Neural crest cell (in vitro differentiated cells): ENCODE results near the gene C4orf36. TPM values are rescaled to one million over a fixed set of nuclear protein-coding genes. Genes with fewer than 3 reads are reported as not detected.
A peak's percentile ranks its signal among the peaks of the same experiment; 100 is the strongest.

Experiments
- DNase-seq: peaks from one replicate; pipeline ENCODE4 v3.0.0; 2021; ENCODE audit warnings: low read depth, mixed read lengths, low spot score
- H3K27ac Mint-ChIP-seq: one replicate; pipeline ENCODE4 v1.8.0; 2021; ENCODE audit warnings: mild to moderate bottlenecking, mixed read lengths; ENCODE audit not compliant: unreplicated experiment
- H3K27me3 Mint-ChIP-seq: 2 replicates; pipeline ENCODE4 v1.8.0; 2021; ENCODE audit warnings: low read depth, mild to moderate bottlenecking, mixed read lengths
- H3K36me3 Mint-ChIP-seq: 2 replicates; pipeline ENCODE4 v1.8.0; 2021; ENCODE audit warnings: low read depth, mild to moderate bottlenecking, mixed read lengths
- H3K4me1 Mint-ChIP-seq: 2 replicates; pipeline ENCODE4 v1.8.0; 2021; ENCODE audit warnings: mixed read lengths
- H3K4me3 Mint-ChIP-seq: one replicate; pipeline ENCODE4 v1.8.0; 2021; ENCODE audit warnings: mild to moderate bottlenecking, mixed read lengths
- H3K9me3 Mint-ChIP-seq: 2 replicates; pipeline ENCODE4 v1.8.0; 2021; ENCODE audit warnings: mixed read lengths
- total RNA-seq: library from RNA; stranded (reverse); gene quantifications from 2 replicates; pipeline ENCODE4 v1.2.1, GENCODE V29; 2021
- TF ChIP-seq, protein P1 (sequence below): fragments of 200-600 bp; sonication (generic); conservative IDR thresholded peaks from 2 replicates; pipeline ENCODE4 v1.5.0; 2021; ENCODE audit warnings: antibody characterized with exemption, mild to moderate bottlenecking

C4orf36 gene
- total RNA-seq, 1 donor from 2014 or later: 3.2 TPM

DNA sequence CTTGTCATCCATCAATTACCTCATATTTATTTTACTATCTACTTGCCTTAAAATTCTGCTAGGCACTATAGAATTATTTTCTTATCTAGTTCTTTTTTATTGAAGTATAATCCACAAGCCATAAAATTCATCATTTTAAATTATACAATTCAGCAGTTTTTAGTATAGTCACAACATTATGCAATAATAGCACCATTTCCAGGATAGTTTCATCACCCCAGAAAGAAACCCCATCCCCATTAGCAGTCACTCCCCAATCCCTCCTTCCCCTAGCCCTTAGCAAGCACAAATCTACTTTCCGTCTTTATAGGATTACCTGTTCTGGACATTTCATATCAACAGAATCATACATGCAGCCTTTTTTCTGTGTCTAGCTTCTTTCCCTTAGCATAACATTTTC, 58.6 kb downstream of the C4orf36 start:
- peaks cover 2% of the 10 kb centered on the region for H3K9me3 Mint-ChIP-seq
- no peaks in the 10 kb centered on the region for H3K27me3 Mint-ChIP-seq
- H3K4me3 Mint-ChIP-seq: no peak overlapping the region
- peaks cover 8% of the 10 kb centered on the region for H3K4me1 Mint-ChIP-seq
- no peaks in the 10 kb centered on the region for H3K36me3 Mint-ChIP-seq
- peak overlapping the region; percentile 46 for H3K27ac Mint-ChIP-seq
- no peak for DNase-seq
- TF ChIP-seq, protein P1, sequence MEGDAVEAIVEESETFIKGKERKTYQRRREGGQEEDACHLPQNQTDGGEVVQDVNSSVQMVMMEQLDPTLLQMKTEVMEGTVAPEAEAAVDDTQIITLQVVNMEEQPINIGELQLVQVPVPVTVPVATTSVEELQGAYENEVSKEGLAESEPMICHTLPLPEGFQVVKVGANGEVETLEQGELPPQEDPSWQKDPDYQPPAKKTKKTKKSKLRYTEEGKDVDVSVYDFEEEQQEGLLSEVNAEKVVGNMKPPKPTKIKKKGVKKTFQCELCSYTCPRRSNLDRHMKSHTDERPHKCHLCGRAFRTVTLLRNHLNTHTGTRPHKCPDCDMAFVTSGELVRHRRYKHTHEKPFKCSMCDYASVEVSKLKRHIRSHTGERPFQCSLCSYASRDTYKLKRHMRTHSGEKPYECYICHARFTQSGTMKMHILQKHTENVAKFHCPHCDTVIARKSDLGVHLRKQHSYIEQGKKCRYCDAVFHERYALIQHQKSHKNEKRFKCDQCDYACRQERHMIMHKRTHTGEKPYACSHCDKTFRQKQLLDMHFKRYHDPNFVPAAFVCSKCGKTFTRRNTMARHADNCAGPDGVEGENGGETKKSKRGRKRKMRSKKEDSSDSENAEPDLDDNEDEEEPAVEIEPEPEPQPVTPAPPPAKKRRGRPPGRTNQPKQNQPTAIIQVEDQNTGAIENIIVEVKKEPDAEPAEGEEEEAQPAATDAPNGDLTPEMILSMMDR: no peak

DNA sequence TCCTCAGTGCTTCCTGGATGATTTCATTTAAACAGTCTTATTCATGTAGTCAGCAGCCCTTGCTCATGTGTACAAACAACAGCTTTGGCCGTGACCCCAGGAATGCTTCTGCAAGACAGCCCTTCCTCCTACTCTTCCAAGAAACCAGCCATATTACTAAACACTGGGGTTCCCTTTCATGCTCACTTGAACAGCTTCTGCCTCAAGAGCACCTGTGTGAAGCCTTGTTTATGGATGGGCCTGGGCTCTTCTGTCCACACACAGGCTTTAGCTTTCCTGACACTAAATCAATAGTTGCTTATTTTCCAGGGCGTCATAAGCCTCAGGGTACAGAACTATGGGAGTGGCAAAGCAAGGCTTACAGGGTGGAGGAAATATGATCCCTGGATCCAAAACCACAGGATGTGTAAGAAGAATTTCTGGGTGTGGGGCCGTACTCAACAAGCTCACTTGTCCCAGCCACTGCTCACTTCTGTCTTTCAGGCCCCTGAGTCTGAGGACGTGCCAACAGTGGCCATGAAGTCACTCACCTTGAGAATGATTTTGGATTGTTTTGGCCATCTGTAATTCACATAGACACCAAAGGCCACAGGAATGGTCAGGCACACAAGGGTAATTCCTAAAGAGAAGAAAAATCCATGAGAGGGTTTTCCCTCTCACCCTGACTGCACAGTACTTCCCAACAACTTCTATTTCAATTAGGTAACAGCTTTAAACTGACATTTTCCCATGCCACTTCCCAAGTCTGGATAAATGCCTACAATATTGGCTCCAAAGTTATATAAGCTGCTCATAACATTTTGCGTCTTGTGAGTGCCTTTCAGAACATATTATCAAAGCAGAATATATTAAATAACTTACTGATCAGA, 60.7 kb downstream of the C4orf36 start:
- no peak for DNase-seq
- Mint-ChIP-seq H3K9me3 (peaks cover 4% of the 10 kb centered on the region), H3K36me3 (no peaks in the 10 kb centered on the region), H3K27me3 (no peaks in the 10 kb centered on the region), H3K27ac (no peak overlapping the region), H3K4me1 (peaks cover 8% of the 10 kb centered on the region), H3K4me3 (no peak overlapping the region)
- TF ChIP-seq, protein P1: no peak

Other genes with a start within 250 kb of the C4orf36 start
- not detected in 2 replicates for gene SLC10A6, start 43.0 kb downstream of the C4orf36 start, total RNA-seq
- gene AFF1, start 42.6 kb upstream of the C4orf36 start, total RNA-seq: 34.1 and 37.8 TPM in 2 replicates